ENCODE measurements around the gene RAF1.
"Not testable (repeated sequence)": the region's sequence is repeated elsewhere in the genome, so short reads cannot be mapped to it uniquely, and the experiment has no call there.

- not testable (repeated sequence) for TF ChIP-seq CTCF, POLR2AphosphoS5, POLR2A, EP300 (IDR thresholded peaks at IDR 0.05)
These were observed 23.1 kb downstream of the RAF1 start for GRCh38 chr3:12640853-12641252.

All from stomach (tissue), 4 donors.